IMR-90 (cell line): ENCODE data around the gene CEP97.

Experiments
- FOS ChIP-seq: fragments of 150-350 bp; IDR thresholded peaks from 2 replicates; pipeline ENCODE4 v1.6.1; 2016; ENCODE audit warnings: low read depth, low read length
- MAFK ChIP-seq: IDR thresholded peaks from 2 replicates; pipeline ENCODE4 v1.6.1; 2012; ENCODE audit warnings: low read depth, low read length, improper control_type of control experiment
- MAZ ChIP-seq: IDR thresholded peaks from 2 replicates; pipeline ENCODE4 v1.6.1; 2012; ENCODE audit warnings: low read depth, mild to moderate bottlenecking, low read length, improper control_type of control experiment, moderate library complexity, borderline replicate concordance
- POLR2A ChIP-seq: IDR thresholded peaks from 2 replicates; pipeline ENCODE4 v1.6.1; 2012; ENCODE audit warnings: mild to moderate bottlenecking, low read depth, low read length
- TF ChIP-seq, protein P1 (sequence below): conservative IDR thresholded peaks from 2 replicates; pipeline ENCODE4 v1.5.1; 2012; ENCODE audit warnings: mild to moderate bottlenecking, low read depth, low read length, improper control_type of control experiment
- TF ChIP-seq, protein P2 (sequence below): fragments of 150-350 bp; IDR thresholded peaks from 2 replicates; pipeline ENCODE4 v1.6.1; 2016; ENCODE audit warnings: low read depth, mild to moderate bottlenecking, low read length, moderate library complexity, borderline replicate concordance

DNA sequence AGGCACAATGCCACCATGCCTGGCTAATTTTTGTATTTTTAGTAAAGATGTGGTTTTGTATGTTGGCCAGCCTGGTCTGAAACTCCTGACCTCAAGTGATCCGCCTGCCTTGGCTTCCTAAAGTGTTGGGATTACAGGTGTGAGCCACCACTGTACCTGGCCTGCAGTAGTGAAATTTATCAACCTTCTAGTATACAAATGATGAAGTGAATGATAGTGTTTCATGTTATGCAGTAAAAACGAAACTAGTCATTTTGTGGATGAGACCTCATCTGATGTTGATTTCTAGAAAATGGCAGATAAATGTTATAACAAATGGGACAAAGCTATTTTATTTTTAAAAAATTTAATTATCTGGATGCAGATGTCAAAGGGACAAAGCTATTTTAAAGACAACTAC is 87.5 kb downstream of the CEP97 start:
- TF ChIP-seq MAFK, result no peak
- no peak for TF ChIP-seq FOS
- TF ChIP-seq, protein P1, sequence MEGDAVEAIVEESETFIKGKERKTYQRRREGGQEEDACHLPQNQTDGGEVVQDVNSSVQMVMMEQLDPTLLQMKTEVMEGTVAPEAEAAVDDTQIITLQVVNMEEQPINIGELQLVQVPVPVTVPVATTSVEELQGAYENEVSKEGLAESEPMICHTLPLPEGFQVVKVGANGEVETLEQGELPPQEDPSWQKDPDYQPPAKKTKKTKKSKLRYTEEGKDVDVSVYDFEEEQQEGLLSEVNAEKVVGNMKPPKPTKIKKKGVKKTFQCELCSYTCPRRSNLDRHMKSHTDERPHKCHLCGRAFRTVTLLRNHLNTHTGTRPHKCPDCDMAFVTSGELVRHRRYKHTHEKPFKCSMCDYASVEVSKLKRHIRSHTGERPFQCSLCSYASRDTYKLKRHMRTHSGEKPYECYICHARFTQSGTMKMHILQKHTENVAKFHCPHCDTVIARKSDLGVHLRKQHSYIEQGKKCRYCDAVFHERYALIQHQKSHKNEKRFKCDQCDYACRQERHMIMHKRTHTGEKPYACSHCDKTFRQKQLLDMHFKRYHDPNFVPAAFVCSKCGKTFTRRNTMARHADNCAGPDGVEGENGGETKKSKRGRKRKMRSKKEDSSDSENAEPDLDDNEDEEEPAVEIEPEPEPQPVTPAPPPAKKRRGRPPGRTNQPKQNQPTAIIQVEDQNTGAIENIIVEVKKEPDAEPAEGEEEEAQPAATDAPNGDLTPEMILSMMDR, result no peak
- TF ChIP-seq POLR2A, result no peak
- TF ChIP-seq MAZ, result no peak
- TF ChIP-seq, protein P2, sequence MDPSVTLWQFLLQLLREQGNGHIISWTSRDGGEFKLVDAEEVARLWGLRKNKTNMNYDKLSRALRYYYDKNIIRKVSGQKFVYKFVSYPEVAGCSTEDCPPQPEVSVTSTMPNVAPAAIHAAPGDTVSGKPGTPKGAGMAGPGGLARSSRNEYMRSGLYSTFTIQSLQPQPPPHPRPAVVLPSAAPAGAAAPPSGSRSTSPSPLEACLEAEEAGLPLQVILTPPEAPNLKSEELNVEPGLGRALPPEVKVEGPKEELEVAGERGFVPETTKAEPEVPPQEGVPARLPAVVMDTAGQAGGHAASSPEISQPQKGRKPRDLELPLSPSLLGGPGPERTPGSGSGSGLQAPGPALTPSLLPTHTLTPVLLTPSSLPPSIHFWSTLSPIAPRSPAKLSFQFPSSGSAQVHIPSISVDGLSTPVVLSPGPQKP, result no peak
